GM06990 (cell line): Measurements from ENCODE around the gene RWDD3.

ENCODE experiments used
- DNase-seq: peaks from one replicate; pipeline ENCODE4 v3.0.0-alpha.2; 2011; ENCODE audit not compliant: insufficient read length; ENCODE audit errors: extremely low read depth
- H3K27me3 ChIP-seq: replicated peaks from 2 replicates; pipeline ENCODE4 v1.6.0; 2011; ENCODE audit warnings: low read length; ENCODE audit not compliant: control insufficient read depth, insufficient read depth
- H3K36me3 ChIP-seq: 2 replicates; pipeline ENCODE4 v1.5.1; 2011; ENCODE audit warnings: low read length; ENCODE audit not compliant: control insufficient read depth, insufficient read depth
- H3K4me3 ChIP-seq: replicated peaks from 2 replicates; pipeline ENCODE4 v1.5.1; 2011; ENCODE audit warnings: low read depth, mild to moderate bottlenecking, control low read depth, low read length
- TF ChIP-seq, protein P1 (sequence below): IDR thresholded peaks from 2 replicates; pipeline ENCODE4 v1.5.1; 2011; ENCODE audit warnings: low read length, control low read depth, mild to moderate bottlenecking, inconsistent platforms; ENCODE audit not compliant: insufficient read depth, poor library complexity, severe bottlenecking

Gene RWDD3

DNA sequence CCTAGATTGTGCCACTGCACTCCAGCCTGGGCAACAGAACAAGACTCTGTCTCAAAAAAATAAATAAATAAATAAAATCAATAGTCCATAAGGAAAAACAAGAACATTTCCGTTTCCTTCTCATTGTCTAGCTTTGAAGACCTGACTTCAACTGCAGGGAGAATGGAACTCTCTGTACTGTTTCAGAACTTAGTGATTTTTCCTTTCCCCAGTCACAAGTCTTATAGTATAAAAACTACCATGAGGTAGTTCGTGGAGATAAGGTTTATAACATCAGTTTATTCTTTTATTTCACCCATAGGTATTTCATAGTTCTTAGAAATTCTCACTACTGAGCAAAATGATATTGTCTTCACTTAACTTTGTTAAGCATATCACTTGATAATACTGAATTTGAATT lies 11.4 kb upstream of the RWDD3 start:
- TF ChIP-seq, protein P1, sequence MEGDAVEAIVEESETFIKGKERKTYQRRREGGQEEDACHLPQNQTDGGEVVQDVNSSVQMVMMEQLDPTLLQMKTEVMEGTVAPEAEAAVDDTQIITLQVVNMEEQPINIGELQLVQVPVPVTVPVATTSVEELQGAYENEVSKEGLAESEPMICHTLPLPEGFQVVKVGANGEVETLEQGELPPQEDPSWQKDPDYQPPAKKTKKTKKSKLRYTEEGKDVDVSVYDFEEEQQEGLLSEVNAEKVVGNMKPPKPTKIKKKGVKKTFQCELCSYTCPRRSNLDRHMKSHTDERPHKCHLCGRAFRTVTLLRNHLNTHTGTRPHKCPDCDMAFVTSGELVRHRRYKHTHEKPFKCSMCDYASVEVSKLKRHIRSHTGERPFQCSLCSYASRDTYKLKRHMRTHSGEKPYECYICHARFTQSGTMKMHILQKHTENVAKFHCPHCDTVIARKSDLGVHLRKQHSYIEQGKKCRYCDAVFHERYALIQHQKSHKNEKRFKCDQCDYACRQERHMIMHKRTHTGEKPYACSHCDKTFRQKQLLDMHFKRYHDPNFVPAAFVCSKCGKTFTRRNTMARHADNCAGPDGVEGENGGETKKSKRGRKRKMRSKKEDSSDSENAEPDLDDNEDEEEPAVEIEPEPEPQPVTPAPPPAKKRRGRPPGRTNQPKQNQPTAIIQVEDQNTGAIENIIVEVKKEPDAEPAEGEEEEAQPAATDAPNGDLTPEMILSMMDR = no peak
- Histone ChIP-seq H3K4me3 (no peak overlapping the region), H3K27me3 (no peaks in the 10 kb centered on the region), H3K36me3 (no peaks in the 10 kb centered on the region)
- no peak for DNase-seq

DNA sequence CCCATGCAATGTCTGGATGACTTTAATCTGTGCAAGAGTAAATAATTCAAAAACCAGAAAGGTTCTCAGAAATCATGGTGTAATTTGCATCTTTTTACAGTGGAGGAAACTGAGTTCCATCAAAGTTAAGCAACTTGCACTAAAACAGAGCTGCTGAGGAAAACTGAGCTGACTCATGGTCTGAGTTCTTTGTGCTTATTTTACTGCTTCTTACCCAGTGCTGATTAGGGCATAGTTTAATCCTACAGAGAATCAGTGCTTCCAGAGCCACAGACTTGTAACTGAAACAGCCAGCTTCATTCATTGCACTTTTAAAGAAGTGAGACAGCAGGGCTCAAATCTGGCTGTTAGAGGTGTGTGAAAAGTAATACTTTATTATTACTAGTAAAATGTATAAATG lies 10.9 kb upstream of the RWDD3 start:
- no peaks in the 10 kb centered on the region for H3K36me3 ChIP-seq
- no peaks in the 10 kb centered on the region for H3K27me3 ChIP-seq
- DNase-seq = no peak
- TF ChIP-seq, protein P1 = no peak
- H3K4me3 ChIP-seq = no peak overlapping the region

DNA sequence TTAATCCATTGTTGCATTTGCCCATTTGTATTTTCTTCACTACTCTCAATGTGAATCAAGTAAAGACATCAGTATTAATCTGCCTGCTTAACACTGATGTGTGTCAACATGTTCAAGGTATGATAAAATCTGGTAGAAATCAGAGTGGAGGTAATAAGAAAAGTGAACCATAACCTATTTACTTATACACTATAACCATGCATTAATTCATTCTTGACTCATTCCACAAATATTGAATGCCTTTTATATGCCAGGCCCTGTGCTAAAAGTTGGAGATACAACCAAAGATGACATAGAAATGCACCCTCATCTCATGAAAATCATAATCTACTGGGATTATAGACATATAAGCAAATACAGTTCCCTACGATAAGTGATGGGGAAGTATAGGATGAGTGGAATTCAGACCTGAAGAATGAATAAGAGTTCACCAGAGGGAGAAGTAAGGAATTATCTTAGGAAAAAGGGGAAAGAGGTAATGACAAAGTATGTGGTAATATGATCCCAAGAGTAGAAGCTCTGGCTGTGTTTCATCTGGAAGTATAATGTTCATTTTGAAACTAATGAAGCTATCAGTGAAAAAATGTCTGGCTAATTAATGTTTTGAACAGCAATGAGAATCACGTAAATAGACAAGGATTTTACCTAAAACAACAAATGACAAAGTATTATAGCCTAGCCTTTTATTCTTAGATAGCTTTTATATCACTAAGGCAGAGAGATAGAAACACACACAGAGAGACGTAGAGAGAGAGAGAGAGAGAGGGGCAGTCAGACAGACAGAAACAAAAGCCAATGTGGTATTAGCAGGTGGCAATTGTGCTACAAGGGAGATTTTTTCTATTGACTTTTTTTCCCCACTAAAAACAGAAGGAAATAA lies 7.0 kb upstream of the RWDD3 start:
- H3K36me3 ChIP-seq = no peaks in the 10 kb centered on the region
- no peaks in the 10 kb centered on the region for H3K27me3 ChIP-seq
- no peak overlapping the region for H3K4me3 ChIP-seq
- TF ChIP-seq, protein P1 = no peak
- no peak for DNase-seq

DNA sequence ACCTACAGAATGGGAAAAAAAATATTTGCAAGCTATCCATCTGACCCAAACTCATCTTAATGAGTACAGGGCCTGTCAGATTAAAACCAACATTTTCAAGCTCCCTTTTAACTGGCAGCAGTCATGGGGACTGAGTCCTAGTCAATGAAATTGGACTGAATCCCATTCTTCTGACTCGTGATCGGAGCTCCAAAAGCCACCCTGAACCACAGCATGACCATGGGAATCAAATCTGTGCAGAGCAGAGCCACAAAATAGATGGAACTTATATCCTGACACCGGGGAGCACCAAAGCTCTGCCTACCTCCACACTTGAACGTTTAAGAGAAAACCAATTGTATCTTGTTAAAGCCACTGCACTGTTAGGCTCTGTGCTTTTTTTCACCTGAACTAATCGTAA lies 5.0 kb upstream of the RWDD3 start:
- H3K4me3 ChIP-seq = no peak overlapping the region
- no peaks in the 10 kb centered on the region for H3K36me3 ChIP-seq
- no peak for DNase-seq
- TF ChIP-seq, protein P1 = no peak
- H3K27me3 ChIP-seq = no peaks in the 10 kb centered on the region

DNA sequence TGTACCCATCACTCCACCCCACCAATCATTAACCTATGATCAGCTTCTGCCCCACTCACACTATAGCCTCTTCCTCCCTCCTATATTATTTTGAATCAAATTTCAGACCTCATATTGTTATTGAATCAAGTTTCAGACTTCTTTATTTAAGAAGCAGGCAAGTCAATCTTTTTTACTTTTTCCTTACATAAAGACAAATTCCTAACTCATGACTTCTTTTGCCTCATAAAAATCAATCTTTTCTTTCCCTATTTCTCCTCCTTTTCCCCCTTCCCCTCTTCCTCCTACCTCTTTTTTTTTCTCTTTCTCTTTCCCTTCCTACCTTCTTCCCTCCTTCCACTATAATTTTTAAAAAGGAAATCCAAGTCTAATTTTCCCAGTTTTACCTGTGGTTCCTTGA lies 4.3 kb upstream of the RWDD3 start:
- Histone ChIP-seq H3K4me3 (no peak overlapping the region), H3K36me3 (no peaks in the 10 kb centered on the region), H3K27me3 (no peaks in the 10 kb centered on the region)
- DNase-seq = no peak
- TF ChIP-seq, protein P1 = no peak
